Measurements from ENCODE around the gene ATXN7L1. TPM values are rescaled to one million over a fixed set of nuclear protein-coding genes. Genes with fewer than 3 reads are reported as not detected.

ATXN7L1 gene
- total RNA-seq, 2 experiments from 2014 or later: 0.59 TPM; not detected in 1

- POLR2A ChIA-PET: no interaction called here
Observed at GRCh38 chr7:105779856-105780780, 96.3 kb downstream of the ATXN7L1 start.

GRCh38 chr7:105778956-105779355 is 97.4 kb downstream of the ATXN7L1 start:
- ChIA-PET POLR2A (no interaction called here), CTCF (ENCODE audit: unreplicated experiment) (no interaction called here)

More at GRCh38 chr7:105779856-105780780, 96.3 kb downstream of the ATXN7L1 start:
- Histone ChIP-seq H4K20me1 (ENCODE audit: insufficient read depth, low read length) (no peaks in the 10 kb centered on the region), H3K79me2 (ENCODE audit: insufficient read depth, low read depth, low read length) (no peaks in the 10 kb centered on the region), H3K9me2 (ENCODE audit: insufficient read depth, low read length) (no peaks in the 10 kb centered on the region), H3K4me1 (ENCODE audit: insufficient read depth, low read length, poor library complexity, severe bottlenecking) (no peaks in the 10 kb centered on the region), H3K4me3 (ENCODE audit: low read depth, low read length, poor library complexity, severe bottlenecking) (no peak overlapping the region), H2AFZ (ENCODE audit: low read length) (no peak overlapping the region), H3K9me3 (ENCODE audit: low read length) (no peaks in the 10 kb centered on the region), H3K4me2 (ENCODE audit: low read length) (no peak overlapping the region), H3K36me3 (ENCODE audit: insufficient read depth, low read length) (no peaks in the 10 kb centered on the region), H3K27ac (ENCODE audit: low read depth, low read length, poor library complexity, severe bottlenecking) (no peak overlapping the region)
- intact Hi-C loops (cut with micrococcal nuclease; ENCODE audit: unreplicated experiment): loop anchor here (10.0 kb wide), 1 partner anchor 65 kb away; no protein-coding TSS in a partner anchor
- no peak for DNase-seq (ENCODE audit: low spot score)
- TF ChIP-seq CTCF (conservative IDR thresholded peaks at IDR 0.05; ENCODE audit: low read length) (no peak), EZH2phosphoT487 (IDR thresholded peaks at IDR 0.05; ENCODE audit: borderline replicate concordance, low read depth, low read length) (no peak)
- no TSS peak for BruUV-seq (replicated peaks)
- CTCF ChIA-PET (ENCODE audit: unreplicated experiment): no interaction called here

More at GRCh38 chr7:105778956-105779355, 97.4 kb downstream of the ATXN7L1 start:
- no TSS peak for BruUV-seq (replicated peaks)
- H3K27ac ChIP-seq (ENCODE audit: low read depth, low read length, poor library complexity, severe bottlenecking): no peak overlapping the region
- H3K36me3 ChIP-seq (ENCODE audit: insufficient read depth, low read length): no peaks in the 10 kb centered on the region
- no peak for DNase-seq (ENCODE audit: low spot score)
- H4K20me1 ChIP-seq (ENCODE audit: insufficient read depth, low read length): no peaks in the 10 kb centered on the region
- H3K4me3 ChIP-seq (ENCODE audit: low read depth, low read length, poor library complexity, severe bottlenecking): no peak overlapping the region
- H3K9me3 ChIP-seq (ENCODE audit: low read length): no peaks in the 10 kb centered on the region
- no peak overlapping the region for H3K4me2 ChIP-seq (ENCODE audit: low read length)
- no peaks in the 10 kb centered on the region for H3K9me2 ChIP-seq (ENCODE audit: insufficient read depth, low read length)
- no peak for TF ChIP-seq EZH2phosphoT487 (IDR thresholded peaks at IDR 0.05; ENCODE audit: borderline replicate concordance, low read depth, low read length)
- no peak for TF ChIP-seq CTCF (conservative IDR thresholded peaks at IDR 0.05; ENCODE audit: low read length)
- no peaks in the 10 kb centered on the region for H3K4me1 ChIP-seq (ENCODE audit: insufficient read depth, low read length, poor library complexity, severe bottlenecking)
- intact Hi-C loops (cut with micrococcal nuclease; ENCODE audit: unreplicated experiment): no loop called here
- H2AFZ ChIP-seq (ENCODE audit: low read length): no peak overlapping the region
- H3K79me2 ChIP-seq (ENCODE audit: insufficient read depth, low read depth, low read length): no peaks in the 10 kb centered on the region

Data from OCI-LY7 (cell line).